Coronary artery (tissue), 2 donors: ENCODE measurements around the gene MYO15B.
A peak's percentile ranks its signal among the peaks of the same experiment; 100 is the strongest.

Source experiments
- DNase-seq: peaks from one replicate; pipeline ENCODE4 v3.0.0-alpha.2; 2017; ENCODE audit warnings: low spot score
- H3K27ac ChIP-seq, 2 donors: fragments of 200-600 bp; sonication (generic); one replicate each; pipeline ENCODE4 v1.5.1; 2016 to 2019
- H3K4me3 ChIP-seq: fragments of 200-600 bp; sonication (generic); 2 replicates; pipeline ENCODE4 v1.5.1; 2016; ENCODE audit warnings: mild to moderate bottlenecking, moderate library complexity
- CTCF ChIP-seq: fragments of 200-600 bp; sonication (generic); IDR thresholded peaks from one replicate; pipeline ENCODE4 v1.5.1; 2019; ENCODE audit warnings: antibody characterized with exemption

The MYO15B gene

GRCh38 chr17:75587675-75588595, at the start of gene MYO15B:
TSS of gene MYO15B (plus strand) at chr17:75587800. CDS start at chr17:75588058, 258 bp downstream.
- Histone ChIP-seq H3K4me3 (peak within 1 kb of the TSS; percentile 74), H3K27ac (peak within 1 kb of the TSS; percentile 90 to 94)
- no peak for TF ChIP-seq CTCF
- no peak for DNase-seq

GRCh38 chr17:75539967-75540729, 47.5 kb upstream of the MYO15B start:
- H3K4me3 ChIP-seq, result no peak overlapping the region
- no peak for TF ChIP-seq CTCF
- no peak overlapping the region for H3K27ac ChIP-seq
- no peak for DNase-seq

- no peak for TF ChIP-seq CTCF
- Histone ChIP-seq H3K27ac (no peak overlapping the region), H3K4me3 (no peak overlapping the region)
- DNase-seq, result no peak
Measured at GRCh38 chr17:75540923-75541503, 46.6 kb upstream of the MYO15B start.

GRCh38 chr17:75542229-75542628, 45.4 kb upstream of the MYO15B start:
- no peak overlapping the region for H3K27ac ChIP-seq
- DNase-seq, result no peak
- no peak for TF ChIP-seq CTCF
- H3K4me3 ChIP-seq, result no peak overlapping the region

- TF ChIP-seq CTCF, result no peak
- Histone ChIP-seq H3K4me3 (no peak overlapping the region), H3K27ac (no peak overlapping the region)
- no peak for DNase-seq
Measured at GRCh38 chr17:75542728-75543336, 44.8 kb upstream of the MYO15B start.

GRCh38 chr17:75544250-75544649, 43.4 kb upstream of the MYO15B start:
- no peak for DNase-seq
- no peak for TF ChIP-seq CTCF
- no peak overlapping the region for H3K4me3 ChIP-seq
- no peak overlapping the region for H3K27ac ChIP-seq
